RWPE2 (cell line): ENCODE results near the gene CYSTM1.

Source experiments
- ATAC-seq: fragments of 200-7000 bp; cut with Tn5 transposase; 3 replicates; pipeline ENCODE4 v1.9.1; 2021; ENCODE audit warnings: low read depth
- DNase-seq: peaks from one replicate; pipeline ENCODE4 v3.0.0-alpha.2; 2020; ENCODE audit warnings: low spot score
- H3K27ac ChIP-seq: fragments of 450-650 bp; 2 replicates; pipeline ENCODE4 v1.5.1; 2017; ENCODE audit warnings: mild to moderate bottlenecking; ENCODE audit not compliant: poor library complexity, severe bottlenecking
- H3K27me3 ChIP-seq: fragments of 250-450 bp; sonication (Bioruptor Pico); 2 replicates; pipeline ENCODE4 v1.5.1; 2021; ENCODE audit warnings: mild to moderate bottlenecking, moderate library complexity; ENCODE audit not compliant: insufficient read depth, poor library complexity, severe bottlenecking
- H3K36me3 ChIP-seq: fragments of 250-450 bp; sonication (Bioruptor Pico); 2 replicates; pipeline ENCODE4 v1.5.1; 2020; ENCODE audit warnings: low read depth, mild to moderate bottlenecking, moderate library complexity
- H3K4me1 ChIP-seq: fragments of 250-450 bp; sonication (Bioruptor Pico); 2 replicates; pipeline ENCODE4 v1.5.1; 2021; ENCODE audit warnings: mild to moderate bottlenecking, moderate library complexity; ENCODE audit not compliant: insufficient read depth, poor library complexity, severe bottlenecking
- H3K4me3 ChIP-seq: fragments of 250-450 bp; sonication (Bioruptor Pico); 2 replicates; pipeline ENCODE4 v1.5.1; 2021; ENCODE audit warnings: mild to moderate bottlenecking, moderate library complexity; ENCODE audit not compliant: severe bottlenecking
- H3K9me3 ChIP-seq: fragments of 250-450 bp; sonication (Bioruptor Pico); 2 replicates; pipeline ENCODE4 v1.5.1; 2021; ENCODE audit warnings: mild to moderate bottlenecking, moderate library complexity; ENCODE audit not compliant: severe bottlenecking
- TF ChIP-seq, protein P1 (sequence below): fragments of 450-650 bp; IDR thresholded peaks from one replicate; pipeline ENCODE4 v1.5.1; 2017; ENCODE audit warnings: mild to moderate bottlenecking, moderate library complexity; ENCODE audit not compliant: poor library complexity, severe bottlenecking

Gene CYSTM1

DNA sequence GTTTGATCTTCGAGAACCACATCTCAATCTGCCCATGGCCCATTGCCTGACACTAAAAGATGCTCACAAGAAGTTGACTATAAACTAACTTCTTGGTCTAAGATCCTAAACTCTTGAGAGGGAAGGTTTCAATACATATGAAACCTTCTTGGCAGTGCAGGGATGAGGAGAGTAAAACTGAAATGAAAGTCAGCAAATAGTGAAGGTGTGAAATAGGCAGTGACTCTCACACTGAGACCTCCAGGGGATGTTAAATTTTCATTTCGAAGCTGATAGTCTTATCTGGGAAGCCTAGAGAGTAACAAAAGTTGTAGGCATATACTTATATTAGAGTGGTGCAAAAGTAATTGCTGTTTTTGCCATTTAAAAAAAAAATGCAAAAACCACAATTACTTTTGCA, 974 bp upstream of the CYSTM1 start:
- Histone ChIP-seq H3K4me1 (no peaks in the 10 kb centered on the region), H3K36me3 (no peaks in the 10 kb centered on the region), H3K9me3 (no peaks in the 10 kb centered on the region), H3K27ac (no peak overlapping the region), H3K4me3 (no peak overlapping the region), H3K27me3 (no peaks in the 10 kb centered on the region)
- ATAC-seq (no peak), DNase-seq (no peak)
- TF ChIP-seq, protein P1, sequence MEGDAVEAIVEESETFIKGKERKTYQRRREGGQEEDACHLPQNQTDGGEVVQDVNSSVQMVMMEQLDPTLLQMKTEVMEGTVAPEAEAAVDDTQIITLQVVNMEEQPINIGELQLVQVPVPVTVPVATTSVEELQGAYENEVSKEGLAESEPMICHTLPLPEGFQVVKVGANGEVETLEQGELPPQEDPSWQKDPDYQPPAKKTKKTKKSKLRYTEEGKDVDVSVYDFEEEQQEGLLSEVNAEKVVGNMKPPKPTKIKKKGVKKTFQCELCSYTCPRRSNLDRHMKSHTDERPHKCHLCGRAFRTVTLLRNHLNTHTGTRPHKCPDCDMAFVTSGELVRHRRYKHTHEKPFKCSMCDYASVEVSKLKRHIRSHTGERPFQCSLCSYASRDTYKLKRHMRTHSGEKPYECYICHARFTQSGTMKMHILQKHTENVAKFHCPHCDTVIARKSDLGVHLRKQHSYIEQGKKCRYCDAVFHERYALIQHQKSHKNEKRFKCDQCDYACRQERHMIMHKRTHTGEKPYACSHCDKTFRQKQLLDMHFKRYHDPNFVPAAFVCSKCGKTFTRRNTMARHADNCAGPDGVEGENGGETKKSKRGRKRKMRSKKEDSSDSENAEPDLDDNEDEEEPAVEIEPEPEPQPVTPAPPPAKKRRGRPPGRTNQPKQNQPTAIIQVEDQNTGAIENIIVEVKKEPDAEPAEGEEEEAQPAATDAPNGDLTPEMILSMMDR = no peak

DNA sequence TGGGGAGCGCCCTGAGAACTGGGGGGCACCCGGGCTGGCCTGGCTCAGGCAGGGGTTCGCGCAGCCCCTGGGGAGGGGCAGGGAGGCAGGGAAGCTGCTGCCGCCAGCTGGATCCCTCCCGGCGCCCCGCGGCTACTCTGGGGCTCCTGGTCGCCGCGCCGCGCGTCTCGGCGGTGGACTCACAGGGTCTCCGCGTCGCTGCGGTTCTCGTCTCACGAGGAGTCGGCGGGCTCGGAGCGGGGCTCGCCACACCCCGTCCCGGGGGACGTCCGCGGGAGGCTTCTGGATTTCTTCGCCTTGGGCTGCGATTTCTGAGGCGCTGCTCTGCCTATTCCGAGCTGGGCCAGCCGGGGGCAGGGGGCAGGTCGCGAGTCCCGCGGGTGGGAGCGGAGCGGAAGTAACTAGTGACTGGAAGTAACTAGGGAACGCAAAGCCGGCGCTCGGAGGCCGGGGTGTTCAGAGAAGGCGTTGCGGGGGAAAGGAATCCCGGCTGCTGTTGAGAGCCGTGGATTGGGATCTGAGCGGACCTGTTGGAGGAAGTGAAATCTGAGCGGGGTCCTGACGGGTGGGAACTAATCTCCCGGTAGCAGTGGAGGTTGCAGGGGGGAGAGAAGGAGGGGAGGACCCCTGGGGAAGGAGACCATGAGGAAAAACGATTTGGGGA, 511 bp downstream of the CYSTM1 start:
- Histone ChIP-seq H3K27me3 (no peaks in the 10 kb centered on the region), H3K4me3 (peak overlapping the region; percentile 70), H3K36me3 (no peaks in the 10 kb centered on the region), H3K9me3 (no peaks in the 10 kb centered on the region), H3K27ac (peak overlapping the region; percentile 51), H3K4me1 (no peaks in the 10 kb centered on the region)
- DNase-seq = peak; percentile 82
- TF ChIP-seq, protein P1 = no peak
- peak; percentile 60 for ATAC-seq

DNA sequence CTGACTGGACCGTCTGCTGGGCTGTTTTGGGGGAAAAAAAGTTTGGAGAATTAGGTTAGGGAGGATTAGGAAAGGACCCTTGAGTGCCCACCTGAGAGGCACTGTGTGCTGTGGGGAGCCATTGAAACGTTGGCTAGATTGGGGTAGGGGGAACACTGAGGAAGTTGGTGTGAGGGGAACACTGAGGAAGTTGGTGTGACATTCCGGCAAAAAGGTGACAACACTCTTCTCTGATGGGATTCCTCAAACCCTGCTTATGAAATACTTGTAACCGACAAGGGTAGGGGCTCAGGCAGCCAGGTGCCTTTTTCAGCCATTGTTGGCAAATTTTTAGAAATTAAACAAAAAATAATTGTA, 1.0 kb downstream of the CYSTM1 start:
- peak overlapping the region; percentile 51 for H3K27ac ChIP-seq

DNA sequence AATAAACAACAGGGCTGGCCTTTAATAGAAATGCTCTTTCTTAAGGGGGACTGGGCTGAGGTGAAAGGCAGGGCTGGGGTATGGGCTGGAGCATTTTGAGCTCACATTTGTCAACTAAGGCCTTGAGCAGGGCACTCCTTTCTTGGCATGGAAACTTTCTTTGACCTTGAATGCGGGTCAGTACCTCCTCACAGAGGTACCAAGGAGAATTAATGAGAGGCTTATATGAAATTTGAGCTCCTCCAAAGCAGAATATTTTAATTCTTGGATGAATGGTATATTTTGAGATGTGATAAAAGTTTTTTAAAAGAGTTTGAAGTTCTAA, 3.1 kb downstream of the CYSTM1 start:
- TF ChIP-seq, protein P1 = no peak
- H3K27me3 ChIP-seq = no peaks in the 10 kb centered on the region
- H3K4me3 ChIP-seq = no peak overlapping the region
- DNase-seq = no peak
- H3K36me3 ChIP-seq = no peaks in the 10 kb centered on the region
- H3K4me1 ChIP-seq = peaks cover 5% of the 10 kb centered on the region
- H3K27ac ChIP-seq = no peak overlapping the region
- ATAC-seq = no peak
- H3K9me3 ChIP-seq = no peaks in the 10 kb centered on the region

More for the DNA sequence above, 1.0 kb downstream of the CYSTM1 start:
- no peaks in the 10 kb centered on the region for H3K4me1 ChIP-seq
- peak overlapping the region; percentile 70 for H3K4me3 ChIP-seq
- no peaks in the 10 kb centered on the region for H3K9me3 ChIP-seq
- no peak for ATAC-seq
- TF ChIP-seq, protein P1 = no peak
- H3K36me3 ChIP-seq = no peaks in the 10 kb centered on the region
- H3K27me3 ChIP-seq = no peaks in the 10 kb centered on the region
- no peak for DNase-seq

DNA sequence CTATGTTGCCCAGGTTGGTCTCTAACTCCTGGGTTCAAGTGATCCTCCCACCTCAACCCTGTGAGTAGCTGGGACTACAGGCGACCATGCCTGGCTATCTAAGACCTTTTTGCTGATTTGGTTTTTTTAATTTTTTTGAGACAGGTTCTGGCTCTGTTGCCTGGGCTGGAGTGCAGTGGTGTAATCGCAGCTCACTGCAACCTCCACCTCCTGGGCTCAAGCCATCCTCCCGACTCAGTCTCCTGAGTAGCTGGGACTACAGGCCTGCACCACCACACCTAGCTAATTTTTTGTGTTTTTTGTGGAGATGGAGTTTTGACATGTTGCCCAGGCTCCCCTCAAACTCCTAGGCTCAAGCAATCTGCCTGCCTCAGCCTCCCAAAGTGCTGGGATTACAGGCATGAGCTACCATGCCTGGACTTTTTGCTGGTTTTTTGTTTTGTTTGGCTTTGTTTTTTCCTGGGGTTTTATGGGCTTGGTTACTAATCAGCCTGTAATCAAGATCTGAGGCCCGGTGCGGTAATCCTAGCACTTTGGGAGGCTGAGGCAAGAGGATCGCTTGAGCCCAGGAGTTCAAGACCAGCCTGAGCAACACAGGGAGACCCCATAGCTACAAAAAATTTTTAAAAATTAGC, 3.6 kb downstream of the CYSTM1 start:
- no peaks in the 10 kb centered on the region for H3K9me3 ChIP-seq
- ATAC-seq (no peak), DNase-seq (no peak)
- H3K4me1 ChIP-seq = peaks cover 5% of the 10 kb centered on the region
- no peaks in the 10 kb centered on the region for H3K36me3 ChIP-seq
- no peak overlapping the region for H3K27ac ChIP-seq
- H3K27me3 ChIP-seq = no peaks in the 10 kb centered on the region
- TF ChIP-seq, protein P1 = no peak
- no peak overlapping the region for H3K4me3 ChIP-seq
